GM23248 (cell line): ENCODE data around the gene MMP28.
"Not testable (repeated sequence)": the region's sequence is repeated elsewhere in the genome, so short reads cannot be mapped to it uniquely, and the experiment has no call there.

ENCODE experiments used
- EZH2 ChIP-seq: fragments of 200-600 bp; sonication (generic); IDR thresholded peaks from 2 replicates; pipeline ENCODE4 v1.6.1; 2018; ENCODE audit warnings: antibody characterized with exemption, mild to moderate bottlenecking; ENCODE audit not compliant: insufficient read depth, poor library complexity, severe bottlenecking
- EZH2phosphoT487 ChIP-seq: fragments of 200-600 bp; sonication (generic); IDR thresholded peaks from 2 replicates; pipeline ENCODE4 v1.6.1; 2018; ENCODE audit warnings: antibody characterized with exemption, moderate library complexity, mild to moderate bottlenecking, low read depth; ENCODE audit not compliant: insufficient read depth

GRCh38 chr17:35751541-35751940, 43.9 kb downstream of the MMP28 start:
- not testable (repeated sequence) for TF ChIP-seq EZH2, EZH2phosphoT487
